H1 (cell line): Measurements from ENCODE around the gene ZFAND3.

ENCODE experiments used
- CBX8 ChIP-seq: fragments of 300-800, 300-1000 bp; sonication (generic); IDR thresholded peaks from 2 replicates; pipeline ENCODE4 v1.7.1; 2016; ENCODE audit warnings: low read depth, low read length, borderline replicate concordance
- EP300 ChIP-seq, 2 experiments: IDR thresholded peaks; 1 replicate in 1 of 2; 2 replicates in 1 of 2; pipeline ENCODE4 v1.6.1; 2011 to 2012; ENCODE audit warnings: low read depth in 2 of 2, low read length in 2 of 2, mild to moderate bottlenecking in 2 of 2, borderline replicate concordance in 1 of 2, inconsistent platforms in 1 of 2, moderate library complexity in 1 of 2
- EZH2 ChIP-seq: fragments of 200-600 bp; sonication (generic); IDR thresholded peaks from 2 replicates; pipeline ENCODE4 v1.7.1; 2012; ENCODE audit warnings: low read depth, mild to moderate bottlenecking, moderate library complexity, low read length, inconsistent platforms; ENCODE audit not compliant: severe bottlenecking
- JUND ChIP-seq: IDR thresholded peaks from 2 replicates; pipeline ENCODE4 v1.6.1; 2011; ENCODE audit warnings: mild to moderate bottlenecking, improper control_type of control experiment, low read length
- POLR2A ChIP-seq, 2 experiments: IDR thresholded peaks; 1 replicate in 1 of 2; 2 replicates in 1 of 2; pipeline ENCODE4 v1.6.1; 2011; ENCODE audit warnings: low read depth in 2 of 2, low read length in 2 of 2, mild to moderate bottlenecking in 2 of 2; ENCODE audit errors: control extremely low read depth in 1 of 2
- RAD21 ChIP-seq, 2 experiments: IDR thresholded peaks in 1 of 2; conservative IDR thresholded peaks in 1 of 2; 2 replicates each; pipeline ENCODE4 v1.6.1; 2011; ENCODE audit warnings: low read depth in 2 of 2, low read length in 2 of 2, improper control_type of control experiment in 1 of 2, inconsistent platforms in 1 of 2, mild to moderate bottlenecking in 1 of 2, moderate library complexity in 1 of 2
- SAP30 ChIP-seq: fragments of 300-600 bp; sonication (generic); IDR thresholded peaks from 2 replicates; pipeline ENCODE4 v1.7.1; 2012; ENCODE audit warnings: low read length, moderate library complexity, mild to moderate bottlenecking, inconsistent platforms; ENCODE audit not compliant: insufficient read depth, insufficient replicate concordance
- SIRT6 ChIP-seq: IDR thresholded peaks from one replicate; pipeline ENCODE4 v1.7.1; 2012; ENCODE audit warnings: low read length, inconsistent platforms
- TCF12 ChIP-seq: IDR thresholded peaks from 2 replicates; pipeline ENCODE4 v1.6.1; 2011; ENCODE audit warnings: low read depth, mild to moderate bottlenecking, low read length
- TF ChIP-seq, protein P1 (sequence below), 3 experiments: IDR thresholded peaks; 1 replicate in 2 of 3; 2 replicates in 1 of 3; pipeline versions ENCODE4 v1.5.1 to v1.6.1; 2011; ENCODE audit warnings: low read length in 3 of 3, mild to moderate bottlenecking in 3 of 3, inconsistent platforms in 2 of 3, low read depth in 1 of 3, moderate library complexity in 1 of 3; ENCODE audit not compliant: insufficient read depth in 1 of 3; ENCODE audit errors: control extremely low read depth in 1 of 3

GRCh38 chr6:38184585-38185080 is 365.1 kb downstream of the ZFAND3 start:
- TF ChIP-seq TCF12 = no peak
- TF ChIP-seq, protein P1, sequence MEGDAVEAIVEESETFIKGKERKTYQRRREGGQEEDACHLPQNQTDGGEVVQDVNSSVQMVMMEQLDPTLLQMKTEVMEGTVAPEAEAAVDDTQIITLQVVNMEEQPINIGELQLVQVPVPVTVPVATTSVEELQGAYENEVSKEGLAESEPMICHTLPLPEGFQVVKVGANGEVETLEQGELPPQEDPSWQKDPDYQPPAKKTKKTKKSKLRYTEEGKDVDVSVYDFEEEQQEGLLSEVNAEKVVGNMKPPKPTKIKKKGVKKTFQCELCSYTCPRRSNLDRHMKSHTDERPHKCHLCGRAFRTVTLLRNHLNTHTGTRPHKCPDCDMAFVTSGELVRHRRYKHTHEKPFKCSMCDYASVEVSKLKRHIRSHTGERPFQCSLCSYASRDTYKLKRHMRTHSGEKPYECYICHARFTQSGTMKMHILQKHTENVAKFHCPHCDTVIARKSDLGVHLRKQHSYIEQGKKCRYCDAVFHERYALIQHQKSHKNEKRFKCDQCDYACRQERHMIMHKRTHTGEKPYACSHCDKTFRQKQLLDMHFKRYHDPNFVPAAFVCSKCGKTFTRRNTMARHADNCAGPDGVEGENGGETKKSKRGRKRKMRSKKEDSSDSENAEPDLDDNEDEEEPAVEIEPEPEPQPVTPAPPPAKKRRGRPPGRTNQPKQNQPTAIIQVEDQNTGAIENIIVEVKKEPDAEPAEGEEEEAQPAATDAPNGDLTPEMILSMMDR (IDR thresholded peaks at IDR 0.05; ENCODE audit: control extremely low read depth in 1 of 3, insufficient read depth in 1 of 3, low read depth in 1 of 3, low read length in 3 of 3) = no peak
- no peak for TF ChIP-seq EP300 (IDR thresholded peaks at IDR 0.05; ENCODE audit: borderline replicate concordance in 1 of 2, low read depth in 2 of 2, low read length in 2 of 2)
- TF ChIP-seq CBX8 = no peak
- TF ChIP-seq JUND = no peak
- TF ChIP-seq SAP30 = no peak
- TF ChIP-seq POLR2A (IDR thresholded peaks at IDR 0.05; ENCODE audit: control extremely low read depth in 1 of 2, low read depth in 2 of 2, low read length in 2 of 2) = no peak
- no peak for TF ChIP-seq SIRT6
- TF ChIP-seq EZH2 = no peak
- no peak for TF ChIP-seq RAD21 (IDR thresholded peaks at IDR 0.05 in 1 of 2, conservative IDR thresholded peaks at IDR 0.05 in 1 of 2; ENCODE audit: low read depth in 2 of 2, low read length in 2 of 2)
